ENCODE results near the gene FMO4. TPM values are rescaled to one million over a fixed set of nuclear protein-coding genes. Genes with fewer than 3 reads are reported as not detected.

The FMO4 gene
- polyA plus RNA-seq, 1 donor from 2014 or later = not detected

DNA sequence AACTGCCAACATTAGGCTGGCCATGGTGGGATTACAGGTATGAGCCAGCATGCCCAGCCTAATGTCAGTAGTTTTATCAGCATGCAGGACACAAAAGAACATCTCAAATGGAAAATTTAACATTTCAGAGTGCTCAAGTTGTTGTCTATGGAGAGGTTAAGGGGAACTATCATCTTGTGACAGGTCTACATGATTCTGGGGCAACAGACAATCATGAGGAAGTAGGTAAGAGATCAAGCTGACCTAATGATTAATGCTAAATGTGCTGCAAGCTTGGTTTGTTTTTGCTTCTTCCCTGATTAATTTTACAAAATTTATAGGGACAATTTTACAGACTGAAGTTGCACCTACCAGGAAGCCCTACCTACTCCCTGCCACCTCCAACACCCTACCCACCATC is 36.6 kb downstream of the FMO4 start:
- H4K20me1 ChIP-seq (ENCODE audit: insufficient read depth) = no peaks in the 10 kb centered on the region
- TF ChIP-seq EZH2 (IDR thresholded peaks at IDR 0.05; ENCODE audit: borderline replicate concordance, insufficient read depth, low read length, poor library complexity, severe bottlenecking) (no peak), EP300 (conservative IDR thresholded peaks at IDR 0.05; ENCODE audit: poor library complexity, severe bottlenecking) (no peak), TAF1 (IDR thresholded peaks at IDR 0.05; ENCODE audit: low read depth) (no peak), MXI1 (conservative IDR thresholded peaks at IDR 0.05; ENCODE audit: poor library complexity, severe bottlenecking) (no peak), POLR2AphosphoS5 (IDR thresholded peaks at IDR 0.05) (no peak), RAD21 (conservative IDR thresholded peaks at IDR 0.05) (no peak), SMC3 (conservative IDR thresholded peaks at IDR 0.05; ENCODE audit: poor library complexity) (no peak)
- TF ChIP-seq, protein P1, sequence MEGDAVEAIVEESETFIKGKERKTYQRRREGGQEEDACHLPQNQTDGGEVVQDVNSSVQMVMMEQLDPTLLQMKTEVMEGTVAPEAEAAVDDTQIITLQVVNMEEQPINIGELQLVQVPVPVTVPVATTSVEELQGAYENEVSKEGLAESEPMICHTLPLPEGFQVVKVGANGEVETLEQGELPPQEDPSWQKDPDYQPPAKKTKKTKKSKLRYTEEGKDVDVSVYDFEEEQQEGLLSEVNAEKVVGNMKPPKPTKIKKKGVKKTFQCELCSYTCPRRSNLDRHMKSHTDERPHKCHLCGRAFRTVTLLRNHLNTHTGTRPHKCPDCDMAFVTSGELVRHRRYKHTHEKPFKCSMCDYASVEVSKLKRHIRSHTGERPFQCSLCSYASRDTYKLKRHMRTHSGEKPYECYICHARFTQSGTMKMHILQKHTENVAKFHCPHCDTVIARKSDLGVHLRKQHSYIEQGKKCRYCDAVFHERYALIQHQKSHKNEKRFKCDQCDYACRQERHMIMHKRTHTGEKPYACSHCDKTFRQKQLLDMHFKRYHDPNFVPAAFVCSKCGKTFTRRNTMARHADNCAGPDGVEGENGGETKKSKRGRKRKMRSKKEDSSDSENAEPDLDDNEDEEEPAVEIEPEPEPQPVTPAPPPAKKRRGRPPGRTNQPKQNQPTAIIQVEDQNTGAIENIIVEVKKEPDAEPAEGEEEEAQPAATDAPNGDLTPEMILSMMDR (IDR thresholded peaks at IDR 0.05; ENCODE audit: poor library complexity, severe bottlenecking) = no peak
- TF ChIP-seq, protein P2, sequence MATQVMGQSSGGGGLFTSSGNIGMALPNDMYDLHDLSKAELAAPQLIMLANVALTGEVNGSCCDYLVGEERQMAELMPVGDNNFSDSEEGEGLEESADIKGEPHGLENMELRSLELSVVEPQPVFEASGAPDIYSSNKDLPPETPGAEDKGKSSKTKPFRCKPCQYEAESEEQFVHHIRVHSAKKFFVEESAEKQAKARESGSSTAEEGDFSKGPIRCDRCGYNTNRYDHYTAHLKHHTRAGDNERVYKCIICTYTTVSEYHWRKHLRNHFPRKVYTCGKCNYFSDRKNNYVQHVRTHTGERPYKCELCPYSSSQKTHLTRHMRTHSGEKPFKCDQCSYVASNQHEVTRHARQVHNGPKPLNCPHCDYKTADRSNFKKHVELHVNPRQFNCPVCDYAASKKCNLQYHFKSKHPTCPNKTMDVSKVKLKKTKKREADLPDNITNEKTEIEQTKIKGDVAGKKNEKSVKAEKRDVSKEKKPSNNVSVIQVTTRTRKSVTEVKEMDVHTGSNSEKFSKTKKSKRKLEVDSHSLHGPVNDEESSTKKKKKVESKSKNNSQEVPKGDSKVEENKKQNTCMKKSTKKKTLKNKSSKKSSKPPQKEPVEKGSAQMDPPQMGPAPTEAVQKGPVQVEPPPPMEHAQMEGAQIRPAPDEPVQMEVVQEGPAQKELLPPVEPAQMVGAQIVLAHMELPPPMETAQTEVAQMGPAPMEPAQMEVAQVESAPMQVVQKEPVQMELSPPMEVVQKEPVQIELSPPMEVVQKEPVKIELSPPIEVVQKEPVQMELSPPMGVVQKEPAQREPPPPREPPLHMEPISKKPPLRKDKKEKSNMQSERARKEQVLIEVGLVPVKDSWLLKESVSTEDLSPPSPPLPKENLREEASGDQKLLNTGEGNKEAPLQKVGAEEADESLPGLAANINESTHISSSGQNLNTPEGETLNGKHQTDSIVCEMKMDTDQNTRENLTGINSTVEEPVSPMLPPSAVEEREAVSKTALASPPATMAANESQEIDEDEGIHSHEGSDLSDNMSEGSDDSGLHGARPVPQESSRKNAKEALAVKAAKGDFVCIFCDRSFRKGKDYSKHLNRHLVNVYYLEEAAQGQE (IDR thresholded peaks at IDR 0.05; ENCODE audit: borderline replicate concordance) = no peak
- H3F3A ChIP-seq (ENCODE audit: insufficient read depth, low read length, poor library complexity, severe bottlenecking) = no peaks in the 10 kb centered on the region
- H3K9ac ChIP-seq (ENCODE audit: low read length) = no peak overlapping the region
- H3K79me2 ChIP-seq (replicated peaks; ENCODE audit: insufficient read depth, low read length) = no peaks in the 10 kb centered on the region
- H3K27me3 ChIP-seq (ENCODE audit: insufficient read depth, low read depth, low read length) = no peaks in the 10 kb centered on the region
- no peak overlapping the region for H3K4me3 ChIP-seq (ENCODE audit: low read length)
- H2AFZ ChIP-seq (ENCODE audit: low read depth, low read length) = no peak overlapping the region
- H3K36me3 ChIP-seq (ENCODE audit: insufficient read depth, low read length) = no peaks in the 10 kb centered on the region
- H3K9me3 ChIP-seq (ENCODE audit: low read length) = no peaks in the 10 kb centered on the region
- no peak overlapping the region for H3K4me2 ChIP-seq (ENCODE audit: low read length)
- no peak overlapping the region for H3K27ac ChIP-seq (ENCODE audit: low read length)
- H3K9me2 ChIP-seq (ENCODE audit: insufficient read depth, low read length) = no peaks in the 10 kb centered on the region

DNA sequence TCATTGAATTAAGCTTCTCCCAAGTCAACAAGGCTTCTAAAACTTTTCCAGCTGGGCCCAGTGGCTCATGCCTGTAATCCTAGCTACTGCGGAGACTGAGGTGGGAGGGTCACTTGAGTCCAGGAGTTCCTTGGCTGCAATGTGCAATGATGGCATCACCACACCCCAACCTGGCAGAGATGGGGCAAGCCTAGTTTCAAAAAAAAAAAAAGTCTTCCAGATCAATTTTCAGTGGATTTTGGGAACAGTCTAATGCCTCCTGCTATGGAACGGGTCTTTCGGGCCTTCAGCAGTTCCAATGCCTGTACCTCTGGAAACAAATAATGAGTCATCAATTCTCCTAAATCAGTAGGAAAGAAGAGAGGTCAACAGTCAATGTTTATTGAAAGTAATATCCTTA is 38.0 kb downstream of the FMO4 start:
- Histone ChIP-seq H3F3A (ENCODE audit: insufficient read depth, low read length, poor library complexity, severe bottlenecking) (no peaks in the 10 kb centered on the region), H3K27ac (ENCODE audit: low read length) (no peak overlapping the region), H3K4me2 (ENCODE audit: low read length) (no peak overlapping the region), H3K36me3 (ENCODE audit: insufficient read depth, low read length) (no peaks in the 10 kb centered on the region), H3K9me2 (ENCODE audit: insufficient read depth, low read length) (no peaks in the 10 kb centered on the region), H3K4me3 (ENCODE audit: low read length) (no peak overlapping the region), H3K79me2 (replicated peaks; ENCODE audit: insufficient read depth, low read length) (no peaks in the 10 kb centered on the region), H3K9ac (ENCODE audit: low read length) (no peak overlapping the region), H3K27me3 (ENCODE audit: insufficient read depth, low read depth, low read length) (no peaks in the 10 kb centered on the region), H2AFZ (ENCODE audit: low read depth, low read length) (no peak overlapping the region), H3K9me3 (ENCODE audit: low read length) (no peaks in the 10 kb centered on the region), H4K20me1 (ENCODE audit: insufficient read depth) (no peaks in the 10 kb centered on the region)
- no peak for TF ChIP-seq EZH2 (IDR thresholded peaks at IDR 0.05; ENCODE audit: borderline replicate concordance, insufficient read depth, low read length, poor library complexity, severe bottlenecking)
- no peak for TF ChIP-seq EP300 (conservative IDR thresholded peaks at IDR 0.05; ENCODE audit: poor library complexity, severe bottlenecking)
- no peak for TF ChIP-seq RAD21 (conservative IDR thresholded peaks at IDR 0.05)
- no peak for TF ChIP-seq MXI1 (conservative IDR thresholded peaks at IDR 0.05; ENCODE audit: poor library complexity, severe bottlenecking)
- TF ChIP-seq, protein P2 (IDR thresholded peaks at IDR 0.05; ENCODE audit: borderline replicate concordance) = no peak
- TF ChIP-seq TAF1 (IDR thresholded peaks at IDR 0.05; ENCODE audit: low read depth) = no peak
- no peak for TF ChIP-seq SMC3 (conservative IDR thresholded peaks at IDR 0.05; ENCODE audit: poor library complexity)
- TF ChIP-seq, protein P1 (IDR thresholded peaks at IDR 0.05; ENCODE audit: poor library complexity, severe bottlenecking) = no peak
- no peak for TF ChIP-seq POLR2AphosphoS5 (IDR thresholded peaks at IDR 0.05)
